Measurements from ENCODE around the gene HAPLN2. TPM values are rescaled to one million over a fixed set of nuclear protein-coding genes. Genes with fewer than 3 reads are reported as not detected.

Gene HAPLN2
- total and polyA plus RNA-seq, 12 donors = 0.24 to 6.3 (median 0.81) TPM; not detected in 1

DNA sequence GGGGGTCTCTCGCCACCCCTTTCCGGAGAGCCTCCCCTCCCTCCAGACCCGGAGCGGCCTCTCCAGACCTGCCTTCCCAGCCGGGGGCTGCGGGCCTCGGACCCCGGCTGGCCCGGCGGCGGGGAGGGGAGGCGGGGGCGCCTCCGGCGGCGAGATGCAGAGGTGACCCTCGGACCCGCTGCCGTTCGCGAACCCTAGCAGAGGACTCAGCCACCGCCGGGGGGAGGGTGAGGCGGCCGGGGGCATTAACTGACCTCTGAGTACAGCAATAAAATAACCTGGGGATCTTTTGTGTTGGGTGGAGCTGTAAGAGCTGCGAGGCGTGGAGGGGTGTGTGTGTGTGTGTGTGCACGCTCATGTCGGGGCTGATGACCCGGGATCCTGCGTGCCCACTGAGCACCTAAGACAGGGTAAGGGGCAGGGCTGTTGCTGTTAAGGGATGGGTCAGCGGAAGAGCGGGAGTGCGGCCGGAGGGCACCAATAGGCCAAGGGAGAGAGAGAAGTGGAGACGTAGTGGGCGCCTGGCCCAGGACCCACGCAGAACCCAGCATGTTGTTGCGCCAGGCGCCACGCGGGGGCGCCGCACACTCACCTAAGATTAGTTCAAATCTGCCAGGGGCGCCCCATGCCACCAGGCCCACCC lies 6.3 kb downstream of the HAPLN2 start:
- TF ChIP-seq, protein P1, sequence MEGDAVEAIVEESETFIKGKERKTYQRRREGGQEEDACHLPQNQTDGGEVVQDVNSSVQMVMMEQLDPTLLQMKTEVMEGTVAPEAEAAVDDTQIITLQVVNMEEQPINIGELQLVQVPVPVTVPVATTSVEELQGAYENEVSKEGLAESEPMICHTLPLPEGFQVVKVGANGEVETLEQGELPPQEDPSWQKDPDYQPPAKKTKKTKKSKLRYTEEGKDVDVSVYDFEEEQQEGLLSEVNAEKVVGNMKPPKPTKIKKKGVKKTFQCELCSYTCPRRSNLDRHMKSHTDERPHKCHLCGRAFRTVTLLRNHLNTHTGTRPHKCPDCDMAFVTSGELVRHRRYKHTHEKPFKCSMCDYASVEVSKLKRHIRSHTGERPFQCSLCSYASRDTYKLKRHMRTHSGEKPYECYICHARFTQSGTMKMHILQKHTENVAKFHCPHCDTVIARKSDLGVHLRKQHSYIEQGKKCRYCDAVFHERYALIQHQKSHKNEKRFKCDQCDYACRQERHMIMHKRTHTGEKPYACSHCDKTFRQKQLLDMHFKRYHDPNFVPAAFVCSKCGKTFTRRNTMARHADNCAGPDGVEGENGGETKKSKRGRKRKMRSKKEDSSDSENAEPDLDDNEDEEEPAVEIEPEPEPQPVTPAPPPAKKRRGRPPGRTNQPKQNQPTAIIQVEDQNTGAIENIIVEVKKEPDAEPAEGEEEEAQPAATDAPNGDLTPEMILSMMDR (IDR thresholded peaks at IDR 0.05) = peak; percentile 54 to 87 (median 81)
- peaks cover 19 to 100% (median 70%) of the 10 kb centered on the region in 7 donors for H3K27me3 ChIP-seq
- peak overlapping the region in 7 of 10 donors; percentile 31 to 76 (median 64) for H3K27ac ChIP-seq
- ATAC-seq = peak; percentile 27 to 75 (median 56)
- intact Hi-C loops (cut with DNase I) = loop anchor here in 7 of 10 donors (1.0 to 5.0 kb wide), 4 partner anchors 31 to 99 kb away; partner anchors contain the start of gene NES (in 2 of the 7)
- DNase-seq = peak; percentile 43 to 73
- peak overlapping the region; percentile 34 to 58 (median 49) for H3K4me3 ChIP-seq
- H3K4me1 ChIP-seq = peaks cover 10 to 34% (median 24%) of the 10 kb centered on the region in 9 donors
- no peaks in the 10 kb centered on the region for H3K9me3 ChIP-seq
- H3K36me3 ChIP-seq = no peaks in the 10 kb centered on the region
- WGBS, 2 donors = 2% methylated on average over 44 to 45 of the region's 45 CpGs

DNA sequence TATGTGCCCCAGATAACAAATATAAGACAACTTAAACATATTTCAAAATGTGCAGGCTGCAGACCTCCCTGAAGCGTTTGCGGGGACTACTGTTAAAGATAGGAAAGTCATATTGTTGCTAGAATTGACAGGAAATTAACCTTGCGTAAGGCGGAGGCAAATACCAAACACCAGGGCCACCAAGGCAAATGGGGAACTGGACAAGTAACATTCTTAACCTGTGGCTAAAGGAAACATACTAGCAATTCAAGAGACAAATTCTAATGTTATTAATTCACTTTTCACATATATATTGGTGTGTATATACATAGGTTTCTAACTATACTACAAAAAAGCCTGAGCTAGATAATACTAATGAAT lies 6.8 kb downstream of the HAPLN2 start:
- no peak for ATAC-seq
- 40 to 42% methylated on average over 4 of the region's 4 CpGs for WGBS, 2 donors

DNA sequence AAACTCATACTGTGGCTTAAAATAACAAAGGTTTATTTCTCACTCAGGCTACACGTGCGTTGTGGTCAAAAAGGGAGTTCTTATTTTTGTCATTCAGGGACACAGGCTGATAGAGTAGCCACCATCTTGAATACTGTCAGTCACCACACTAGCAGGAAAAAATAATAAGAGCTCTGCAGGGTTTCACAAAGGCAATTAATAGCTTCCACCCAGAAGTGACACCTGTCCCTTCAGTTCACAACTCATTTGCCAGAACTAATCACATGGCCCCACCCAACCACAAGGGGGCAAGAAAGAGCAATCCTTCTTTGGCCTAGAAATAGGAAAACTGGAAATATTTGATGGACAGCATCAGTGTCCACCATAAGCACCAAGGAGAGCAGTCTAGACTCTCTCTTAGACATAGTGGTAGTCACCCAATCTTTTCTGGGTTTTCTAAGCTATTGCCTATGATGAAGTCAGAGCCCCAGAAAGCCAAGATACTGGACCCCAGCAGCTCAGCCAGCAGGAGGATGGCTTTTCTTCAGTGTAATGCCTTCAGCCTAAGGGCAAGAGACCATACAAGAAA lies 8.2 kb downstream of the HAPLN2 start:
- TF ChIP-seq, protein P1 (IDR thresholded peaks at IDR 0.05) = peak; percentile 39 to 74 (median 64)
- ATAC-seq (no peak), DNase-seq (peak in 1 of 2 donors; percentile 22)
- WGBS, 2 donors = 80 to 81% methylated on average over 2 of the region's 2 CpGs
- Histone ChIP-seq H3K9me3 (no peaks in the 10 kb centered on the region), H3K27ac (no peak overlapping the region), H3K36me3 (no peaks in the 10 kb centered on the region), H3K4me1 (peaks cover 10 to 34% (median 24%) of the 10 kb centered on the region in 9 donors), H3K27me3 (peaks cover 19 to 100% (median 85%) of the 10 kb centered on the region in 7 donors), H3K4me3 (no peak overlapping the region)
- intact Hi-C loops (cut with DNase I) = loop anchor here in 7 of 10 donors (1.0 to 5.0 kb wide), 4 partner anchors 29 to 50 kb away; partner anchors contain the start of gene NES (in 3 of the 7)

More for the DNA sequence above, 6.8 kb downstream of the HAPLN2 start:
- Histone ChIP-seq H3K36me3 (no peaks in the 10 kb centered on the region), H3K27ac (no peak overlapping the region), H3K27me3 (peaks cover 19 to 100% (median 74%) of the 10 kb centered on the region in 7 donors), H3K9me3 (no peaks in the 10 kb centered on the region), H3K4me1 (peaks cover 10 to 34% (median 24%) of the 10 kb centered on the region in 9 donors), H3K4me3 (peak overlapping the region in 3 of 10 donors; percentile 55 to 58 (median 56))
- intact Hi-C loops (cut with DNase I) = loop anchor here in 7 of 10 donors (1.0 to 5.0 kb wide), 3 partner anchors 31 to 51 kb away; partner anchors contain the start of gene NES (in 2 of the 7)
- TF ChIP-seq, protein P1 (IDR thresholded peaks at IDR 0.05) = no peak
- DNase-seq = no peak

DNA sequence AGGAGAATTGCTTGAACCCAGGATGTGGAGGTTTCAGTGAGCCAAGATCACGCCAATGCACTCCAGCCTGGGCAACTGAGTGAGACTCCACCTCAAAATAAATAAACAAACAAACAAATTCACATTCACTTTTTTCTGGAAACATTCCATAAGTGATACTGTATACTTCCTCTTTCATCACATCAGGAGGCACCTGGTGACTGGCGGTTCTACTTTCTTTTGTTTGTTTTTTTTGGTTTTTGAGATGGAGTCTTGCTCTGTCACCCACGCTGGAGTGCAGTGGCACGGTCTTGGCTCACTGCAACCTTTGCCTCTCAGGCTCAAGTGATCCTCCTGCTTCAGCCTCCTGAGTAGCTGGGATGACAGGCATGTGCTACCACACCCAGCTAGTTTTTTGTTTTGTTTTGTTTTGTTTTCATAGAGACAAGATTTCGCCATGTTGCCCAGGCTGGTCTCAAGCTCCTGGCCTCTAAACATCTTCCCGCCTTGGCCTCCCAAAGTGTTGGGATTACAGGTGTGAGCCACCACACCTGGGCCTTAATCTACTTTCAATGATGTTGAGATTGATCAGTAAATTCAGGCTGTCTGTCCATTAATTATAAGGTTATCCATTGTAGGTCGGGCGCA lies 10.7 kb downstream of the HAPLN2 start:
- ATAC-seq = no peak
- Histone ChIP-seq H3K4me3 (no peak overlapping the region), H3K9me3 (no peaks in the 10 kb centered on the region), H3K27me3 (peaks cover 5 to 99% (median 88%) of the 10 kb centered on the region in 7 donors), H3K4me1 (peaks cover 6 to 15% (median 8%) of the 10 kb centered on the region in 9 donors), H3K27ac (no peak overlapping the region), H3K36me3 (no peaks in the 10 kb centered on the region)
- 84% methylated on average over 8 of the region's 8 CpGs for WGBS, 2 donors
- no peak for DNase-seq
- TF ChIP-seq, protein P1 (IDR thresholded peaks at IDR 0.05) = no peak
- intact Hi-C loops (cut with DNase I) = loop anchor here in 3 of 10 donors (5.0 to 10.0 kb wide), 2 partner anchors 47 to 65 kb away; partner anchors contain the start of gene NES (in 2 of the 3)

Measured in heart right ventricle (tissue), 16 donors.